Tibial nerve (tissue), 4 donors: ENCODE measurements around the gene METTL22. TPM values are rescaled to one million over a fixed set of nuclear protein-coding genes. Genes with fewer than 3 reads are reported as not detected.

Experiments
- DNase-seq, 2 donors: peaks; one replicate each; pipeline ENCODE4 v3.0.0-alpha.2; 2019; ENCODE audit warnings: low spot score in 2 of 2
- H3K27ac ChIP-seq, 4 donors: fragments of 200-600 bp; sonication (generic) in 3 of 4; one replicate each; pipeline ENCODE4 v1.5.1; 2017 to 2019; ENCODE audit warnings: mild to moderate bottlenecking in 1 of 4
- H3K27me3 ChIP-seq, 2 donors: fragments of 200-600 bp; sonication (generic) in 1 of 2; one replicate each; pipeline versions ENCODE4 v1.5.1 to v1.6.0; 2017 to 2019
- H3K36me3 ChIP-seq, 3 donors: fragments of 200-600 bp; sonication (generic); one replicate each; pipeline ENCODE4 v1.5.1; 2018 to 2019
- H3K4me1 ChIP-seq, 4 donors: fragments of 200-600 bp; sonication (generic) in 3 of 4; one replicate each; pipeline ENCODE4 v1.5.1; 2017 to 2019
- H3K4me3 ChIP-seq, 4 donors: fragments of 200-600 bp; sonication (generic) in 3 of 4; one replicate each; pipeline ENCODE4 v1.5.1; 2017 to 2019; ENCODE audit warnings: mild to moderate bottlenecking in 1 of 4, moderate library complexity in 1 of 4
- H3K9me3 ChIP-seq, 4 donors: fragments of 200-600 bp; sonication (generic) in 3 of 4; one replicate each; pipeline ENCODE4 v1.5.1; 2017 to 2019
- EP300 ChIP-seq, 2 donors: sonication (generic); formaldehyde crosslinking; IDR thresholded peaks; one replicate each; pipeline ENCODE4 v1.6.1; 2017; ENCODE audit warnings: antibody characterized with exemption in 2 of 2, mild to moderate bottlenecking in 1 of 2
- POLR2A ChIP-seq, 2 donors: fragments of 450-650 bp; IDR thresholded peaks; one replicate each; pipeline ENCODE4 v1.6.1; 2017; ENCODE audit warnings: antibody characterized with exemption in 2 of 2, mild to moderate bottlenecking in 2 of 2, moderate library complexity in 2 of 2
- WGBS, 2 donors: methylation state at CpG; one replicate each; pipeline ENCODE4 v1.1.5; 2018; 5-methylcytosine and 5-hydroxymethylcytosine counted together
- total RNA-seq, 4 donors: library from RNA; depleted of rRNA; stranded (reverse); fragments of >200 nt; gene quantifications; one replicate each; pipeline ENCODE4 v1.1.0, GENCODE V29; 2016
- TF ChIP-seq, protein P1 (sequence below), 5 experiments: fragments of 200-600 bp in 3 of 5; fragments of 450-650 bp in 2 of 5; sonication (generic) in 3 of 5; IDR thresholded peaks; one replicate each; pipeline ENCODE4 v1.5.1; 2016 to 2019; ENCODE audit warnings: antibody characterized with exemption in 5 of 5, mild to moderate bottlenecking in 3 of 5, moderate library complexity in 2 of 5

Gene METTL22
- total RNA-seq, 4 donors from 2014 or later: 34.3 to 69.5 (median 46.6) TPM

DNA sequence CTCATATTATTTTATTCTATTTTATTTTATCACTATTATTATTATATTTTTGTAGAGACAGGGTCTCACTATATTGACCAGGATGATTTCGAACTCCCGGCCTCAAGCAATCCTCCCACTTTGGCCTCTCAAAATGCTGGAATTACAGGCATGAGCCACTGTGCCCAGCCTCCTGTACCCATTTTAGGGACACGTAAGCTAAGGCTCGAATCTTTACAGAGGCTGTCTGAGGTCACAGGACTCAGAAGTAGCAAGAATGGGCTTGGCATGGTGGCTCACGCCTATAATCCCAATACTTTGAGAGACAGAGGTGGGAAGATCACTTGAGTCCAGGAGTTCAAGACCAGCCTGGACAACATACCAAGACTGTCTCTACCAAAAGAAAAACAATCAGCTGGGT, 40.2 kb downstream of the METTL22 start:
- peaks cover 0 to 43% (median 0%) of the 10 kb centered on the region in 3 donors for H3K36me3 ChIP-seq
- H3K4me3 ChIP-seq: no peak overlapping the region
- no peak for DNase-seq
- 77 to 79% methylated on average over 5 of the region's 5 CpGs for WGBS, 2 donors
- H3K4me1 ChIP-seq: no peaks in the 10 kb centered on the region
- H3K27me3 ChIP-seq: no peaks in the 10 kb centered on the region
- no peaks in the 10 kb centered on the region for H3K9me3 ChIP-seq
- H3K27ac ChIP-seq: no peak overlapping the region
- TF ChIP-seq EP300 (IDR thresholded peaks at IDR 0.05) (no peak), POLR2A (IDR thresholded peaks at IDR 0.05) (no peak)
- TF ChIP-seq, protein P1, sequence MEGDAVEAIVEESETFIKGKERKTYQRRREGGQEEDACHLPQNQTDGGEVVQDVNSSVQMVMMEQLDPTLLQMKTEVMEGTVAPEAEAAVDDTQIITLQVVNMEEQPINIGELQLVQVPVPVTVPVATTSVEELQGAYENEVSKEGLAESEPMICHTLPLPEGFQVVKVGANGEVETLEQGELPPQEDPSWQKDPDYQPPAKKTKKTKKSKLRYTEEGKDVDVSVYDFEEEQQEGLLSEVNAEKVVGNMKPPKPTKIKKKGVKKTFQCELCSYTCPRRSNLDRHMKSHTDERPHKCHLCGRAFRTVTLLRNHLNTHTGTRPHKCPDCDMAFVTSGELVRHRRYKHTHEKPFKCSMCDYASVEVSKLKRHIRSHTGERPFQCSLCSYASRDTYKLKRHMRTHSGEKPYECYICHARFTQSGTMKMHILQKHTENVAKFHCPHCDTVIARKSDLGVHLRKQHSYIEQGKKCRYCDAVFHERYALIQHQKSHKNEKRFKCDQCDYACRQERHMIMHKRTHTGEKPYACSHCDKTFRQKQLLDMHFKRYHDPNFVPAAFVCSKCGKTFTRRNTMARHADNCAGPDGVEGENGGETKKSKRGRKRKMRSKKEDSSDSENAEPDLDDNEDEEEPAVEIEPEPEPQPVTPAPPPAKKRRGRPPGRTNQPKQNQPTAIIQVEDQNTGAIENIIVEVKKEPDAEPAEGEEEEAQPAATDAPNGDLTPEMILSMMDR (IDR thresholded peaks at IDR 0.05): no peak

DNA sequence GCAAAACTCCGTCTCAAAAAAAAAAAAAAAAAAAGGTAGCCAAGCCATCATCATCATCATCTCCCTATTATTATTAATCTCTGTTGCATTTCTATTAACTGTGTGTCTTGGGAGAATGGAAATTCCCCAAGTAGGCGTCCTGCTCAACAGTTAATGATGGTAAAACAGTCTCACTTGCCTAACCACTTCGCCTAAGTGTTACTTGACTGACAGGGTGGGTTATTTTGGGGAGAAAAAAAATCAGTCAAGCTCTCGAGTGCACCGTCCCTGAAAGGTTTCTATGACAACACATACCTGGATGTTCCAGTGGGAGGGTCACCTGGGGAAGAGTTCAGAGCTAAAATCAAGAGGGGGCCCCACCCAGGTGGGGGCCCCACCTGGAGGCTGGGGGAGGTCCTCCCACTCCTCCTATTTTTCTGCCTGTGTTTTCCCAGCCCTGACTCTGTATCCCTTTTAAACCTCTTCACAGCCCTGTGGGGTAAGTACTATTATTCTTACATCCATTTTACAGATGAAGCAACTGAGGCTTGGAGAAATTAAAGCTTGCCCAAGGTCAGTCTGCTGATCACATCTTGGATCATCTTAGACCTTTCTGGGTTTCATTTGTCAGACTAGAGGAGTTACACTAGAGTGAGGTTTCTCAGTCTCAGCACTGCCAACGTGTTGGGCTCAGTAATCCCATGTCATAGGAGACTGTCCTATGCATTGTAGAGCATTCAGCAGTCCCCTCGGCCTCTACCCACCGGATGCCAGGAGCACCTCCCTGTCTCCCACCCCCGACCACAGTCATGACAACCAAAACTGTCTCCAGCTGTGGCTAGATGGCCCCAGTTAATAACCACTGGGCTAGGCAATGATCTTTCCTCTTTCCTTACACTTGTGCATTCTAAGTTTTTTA, 41.9 kb downstream of the METTL22 start:
- TF ChIP-seq EP300 (IDR thresholded peaks at IDR 0.05) (no peak), POLR2A (IDR thresholded peaks at IDR 0.05) (no peak)
- TF ChIP-seq, protein P1 (IDR thresholded peaks at IDR 0.05): no peak
- H3K36me3 ChIP-seq: peaks cover 0 to 50% (median 0%) of the 10 kb centered on the region in 3 donors
- WGBS, 2 donors: 74 to 80% methylated on average over 9 of the region's 9 CpGs
- no peaks in the 10 kb centered on the region for H3K9me3 ChIP-seq
- no peaks in the 10 kb centered on the region for H3K27me3 ChIP-seq
- H3K4me3 ChIP-seq: no peak overlapping the region
- no peak overlapping the region for H3K27ac ChIP-seq
- H3K4me1 ChIP-seq: no peaks in the 10 kb centered on the region
- DNase-seq: no peak

DNA sequence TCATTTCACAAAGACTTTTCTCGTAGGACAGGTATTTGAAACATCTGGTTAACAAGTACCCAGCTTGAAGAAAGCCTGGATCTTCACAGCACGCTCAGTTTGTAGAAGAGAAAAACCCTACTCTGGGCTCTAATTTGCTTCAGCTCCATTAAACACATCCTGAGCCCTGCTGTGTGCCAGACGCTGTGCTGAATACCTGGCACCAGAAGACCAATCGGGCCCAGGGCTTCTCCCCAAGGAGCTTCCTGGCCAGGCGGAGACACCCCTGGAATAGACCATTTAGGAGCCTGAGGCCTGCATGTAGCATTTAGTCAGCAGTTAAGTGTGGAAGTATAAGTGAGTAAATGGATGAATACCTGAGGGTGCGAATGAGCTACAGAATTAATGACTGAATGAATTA, 44.0 kb downstream of the METTL22 start:
- Histone ChIP-seq H3K36me3 (peaks cover 0 to 52% (median 0%) of the 10 kb centered on the region in 3 donors), H3K27ac (no peak overlapping the region), H3K4me1 (no peaks in the 10 kb centered on the region), H3K9me3 (no peaks in the 10 kb centered on the region), H3K27me3 (no peaks in the 10 kb centered on the region), H3K4me3 (no peak overlapping the region)
- DNase-seq: no peak
- TF ChIP-seq EP300 (IDR thresholded peaks at IDR 0.05) (no peak), POLR2A (IDR thresholded peaks at IDR 0.05) (no peak)
- TF ChIP-seq, protein P1 (IDR thresholded peaks at IDR 0.05): no peak
- 68 to 74% methylated on average over 6 of the region's 6 CpGs for WGBS, 2 donors

DNA sequence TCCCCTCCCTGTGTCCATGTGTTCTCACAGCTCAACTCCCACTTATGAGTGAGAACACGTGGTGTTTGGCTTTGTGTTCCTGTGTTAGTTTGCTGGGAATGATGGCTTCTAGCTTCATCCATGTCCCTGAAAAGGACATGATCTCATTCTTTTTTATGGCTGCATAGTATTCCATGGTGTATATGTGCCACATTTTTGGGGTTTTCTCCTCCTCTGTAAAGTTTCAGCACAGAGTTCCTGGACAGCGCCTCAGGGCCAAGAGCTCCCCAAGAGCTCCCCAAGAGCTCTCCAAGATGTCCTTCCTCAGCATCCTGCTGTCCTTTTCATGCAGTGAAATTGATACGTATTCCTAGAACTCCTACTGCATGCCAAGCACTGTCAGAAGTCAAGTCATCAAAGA, 46.0 kb downstream of the METTL22 start:
- Histone ChIP-seq H3K27me3 (no peaks in the 10 kb centered on the region), H3K9me3 (no peaks in the 10 kb centered on the region), H3K27ac (no peak overlapping the region), H3K36me3 (peaks cover 0 to 55% (median 0%) of the 10 kb centered on the region in 3 donors), H3K4me1 (no peaks in the 10 kb centered on the region), H3K4me3 (no peak overlapping the region)
- DNase-seq: no peak
- TF ChIP-seq POLR2A (IDR thresholded peaks at IDR 0.05): no peak
- no peak for TF ChIP-seq EP300 (IDR thresholded peaks at IDR 0.05)
- TF ChIP-seq, protein P1 (IDR thresholded peaks at IDR 0.05): no peak
- WGBS, 2 donors: 88 to 96% methylated on average over 3 of the region's 3 CpGs

DNA sequence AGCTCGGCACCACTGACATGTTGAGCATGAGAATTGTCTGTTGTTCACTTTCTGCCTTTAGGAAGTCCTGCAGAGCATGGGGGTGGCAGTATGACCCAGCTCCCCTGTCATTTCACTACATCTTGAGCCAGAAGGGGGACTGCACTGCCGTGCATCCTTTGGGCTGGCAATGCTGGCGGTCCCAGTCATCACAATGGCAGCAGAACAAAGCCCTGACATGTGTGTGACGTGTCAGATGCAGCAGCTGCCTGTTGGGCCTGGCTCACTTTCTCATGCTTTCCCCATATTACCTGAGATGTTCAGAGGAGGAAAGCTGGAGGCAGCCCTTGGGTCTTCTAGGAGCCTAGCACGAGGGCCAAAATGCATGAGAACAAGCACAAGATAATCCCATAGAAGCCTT, 46.6 kb downstream of the METTL22 start:
- Histone ChIP-seq H3K36me3 (peaks cover 0 to 55% (median 0%) of the 10 kb centered on the region in 3 donors), H3K27me3 (no peaks in the 10 kb centered on the region), H3K4me3 (no peak overlapping the region), H3K27ac (no peak overlapping the region), H3K9me3 (no peaks in the 10 kb centered on the region), H3K4me1 (no peaks in the 10 kb centered on the region)
- TF ChIP-seq POLR2A (IDR thresholded peaks at IDR 0.05): no peak
- no peak for TF ChIP-seq EP300 (IDR thresholded peaks at IDR 0.05)
- TF ChIP-seq, protein P1 (IDR thresholded peaks at IDR 0.05): no peak
- 85 to 88% methylated on average over 5 of the region's 5 CpGs for WGBS, 2 donors
- no peak for DNase-seq
